ENCODE data around the gene SPDYE9. TPM values are rescaled to one million over a fixed set of nuclear protein-coding genes. Genes with fewer than 3 reads are reported as not detected.
"Not testable (repeated sequence)": the region's sequence is repeated elsewhere in the genome, so short reads cannot be mapped to it uniquely, and the experiment has no call there.

SPDYE9 gene, protein sequence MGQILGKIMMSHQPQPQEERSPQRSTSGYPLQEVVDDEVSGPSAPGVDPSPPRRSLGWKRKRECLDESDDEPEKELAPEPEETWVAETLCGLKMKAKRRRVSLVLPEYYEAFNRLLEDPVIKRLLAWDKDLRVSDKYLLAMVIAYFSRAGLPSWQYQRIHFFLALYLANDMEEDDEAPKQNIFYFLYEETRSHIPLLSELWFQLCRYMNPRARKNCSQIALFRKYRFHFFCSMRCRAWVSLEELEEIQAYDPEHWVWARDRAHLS
- total RNA-seq = not detected

- not testable (repeated sequence) for DNase-seq (ENCODE audit: low read depth in 2 of 3, low spot score in 2 of 3)
Measured at GRCh38 chr7:73085938-73086337, at the start of gene SPDYE9. Gene SPDYE9 (minus strand): TSS chr7:73086038. CDS start chr7:73084238, 1,800 bp downstream.

GRCh38 chr7:73134866-73135265, 49.0 kb upstream of the SPDYE9 start:
- not testable (repeated sequence) for DNase-seq (ENCODE audit: low read depth in 2 of 3, low spot score in 2 of 3)

- not testable (repeated sequence) for DNase-seq (ENCODE audit: low read depth in 2 of 3, low spot score in 2 of 3)
Measured at GRCh38 chr7:73132651-73133217, 46.9 kb upstream of the SPDYE9 start.

GRCh38 chr7:73130612-73131011, 44.8 kb upstream of the SPDYE9 start:
- not testable (repeated sequence) for DNase-seq (ENCODE audit: low read depth in 2 of 3, low spot score in 2 of 3)

- not testable (repeated sequence) for DNase-seq (ENCODE audit: low read depth in 2 of 3, low spot score in 2 of 3)
Measured at GRCh38 chr7:73124126-73124525, 38.3 kb upstream of the SPDYE9 start.

- not testable (repeated sequence) for DNase-seq (ENCODE audit: low read depth in 2 of 3, low spot score in 2 of 3)
Measured at GRCh38 chr7:73122778-73123447, 37.1 kb upstream of the SPDYE9 start.

DNA sequence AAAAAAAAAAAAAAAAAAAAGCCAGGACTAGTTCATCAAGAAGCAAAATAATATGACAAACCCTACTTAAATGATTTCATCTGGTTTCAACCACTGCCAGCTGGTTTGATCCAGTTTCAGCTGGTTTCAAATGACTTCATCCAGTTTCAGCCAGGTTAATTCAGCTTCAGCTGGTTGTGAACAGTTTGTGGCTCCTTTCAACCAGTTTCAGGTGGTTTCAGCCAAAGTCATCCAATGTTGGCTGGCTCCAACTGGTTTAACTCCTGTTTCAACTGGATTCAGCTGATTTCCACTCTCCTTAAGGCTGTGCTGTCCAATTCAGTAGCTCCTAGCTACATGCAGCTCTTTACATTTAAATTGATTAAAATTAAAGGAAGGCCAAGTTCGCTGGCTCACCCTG, 32.3 kb upstream of the SPDYE9 start:
- not testable (repeated sequence) for DNase-seq (ENCODE audit: low read depth in 2 of 3, low spot score in 2 of 3)

GRCh38 chr7:73057811-73058210, 28.0 kb downstream of the SPDYE9 start, which contains the start of gene SPDYE11:
Gene SPDYE11 (minus strand): TSS chr7:73057911. CDS start chr7:73056111, 1,800 bp downstream.
- not testable (repeated sequence) for DNase-seq (ENCODE audit: low read depth in 2 of 3, low spot score in 2 of 3)

DNA sequence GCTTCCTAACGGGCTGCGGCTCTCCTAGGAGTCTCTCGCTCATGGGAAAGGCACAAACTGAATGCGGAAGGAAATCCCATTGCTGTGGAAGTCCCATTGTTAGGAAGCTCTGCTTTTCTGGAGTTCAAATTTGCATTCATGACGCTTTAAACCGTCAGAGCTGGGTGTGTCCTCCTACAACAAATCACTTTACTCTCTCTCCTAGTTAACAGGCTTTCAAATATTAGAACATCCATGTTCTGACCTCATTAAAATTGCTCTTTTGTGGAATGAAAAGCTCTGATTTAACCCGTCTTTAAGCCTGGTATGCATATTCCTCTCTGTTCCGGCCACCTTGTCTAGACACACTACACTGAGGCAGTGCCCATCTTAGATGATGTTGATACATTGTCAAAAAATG, 56.2 kb downstream of the SPDYE9 start, which contains the start of gene SPDYE8:
SPDYE8 (minus strand) TSS at position 101 of the 400 bp plus-strand sequence. CDS start 1,800 bp downstream, outside the sequence.
- not testable (repeated sequence) for DNase-seq (ENCODE audit: low read depth in 2 of 3, low spot score in 2 of 3)

Small RNAs within 50 kb of the gene (small RNA-seq; reads per million reads assigned to genes)
- gene RF00019 = not detected

Other genes starting within 250 kb of the SPDYE9 start
- gene POM121, start 160.9 kb downstream of the SPDYE9 start, total RNA-seq = 21.5 TPM
- gene TRIM74, start 116.6 kb downstream of the SPDYE9 start, total RNA-seq = 5.9 TPM
- gene SPDYE8, start 56.3 kb downstream of the SPDYE9 start, total RNA-seq = not detected
- gene SPDYE11, start 28.1 kb downstream of the SPDYE9 start, total RNA-seq = not detected
- 44.2 TPM for gene NSUN5, start 222.8 kb upstream of the SPDYE9 start, total RNA-seq
- gene TRIM50, start 242.0 kb upstream of the SPDYE9 start, total RNA-seq = not detected
- gene FKBP6, start 242.1 kb upstream of the SPDYE9 start, total RNA-seq = not detected

Measured in hematopoietic multipotent progenitor cell (in vitro differentiated cells).